Measurements from ENCODE around the gene ZDHHC8.

- no peak for TF ChIP-seq NKRF (conservative IDR thresholded peaks at IDR 0.05)
- TF ChIP-seq CTCF (IDR thresholded peaks at IDR 0.05 in 2 of 3, conservative IDR thresholded peaks at IDR 0.05 in 1 of 3; ENCODE audit: control insufficient read depth in 2 of 3, extremely low read depth in 1 of 3, insufficient read depth in 1 of 3, low read depth in 3 of 3, low read length in 3 of 3) = no peak
- TF ChIP-seq TBL1XR1 (IDR thresholded peaks at IDR 0.05; ENCODE audit: low read depth, low read length) = no peak
- TF ChIP-seq POLR2A (IDR thresholded peaks at IDR 0.05; ENCODE audit: low read depth, low read length) = no peak
- TF ChIP-seq ZBTB40 (IDR thresholded peaks at IDR 0.05; ENCODE audit: borderline replicate concordance) = no peak
- no peak for TF ChIP-seq EP300 (IDR thresholded peaks at IDR 0.05; ENCODE audit: borderline replicate concordance in 1 of 2, control insufficient read depth in 1 of 2, low read depth in 2 of 2, low read length in 2 of 2)
- TF ChIP-seq JUNB (IDR thresholded peaks at IDR 0.05) = no peak
- no peak for TF ChIP-seq POLR2AphosphoS5 (IDR thresholded peaks at IDR 0.05; ENCODE audit: low read length)
- no peak for TF ChIP-seq CEBPB (IDR thresholded peaks at IDR 0.05; ENCODE audit: borderline replicate concordance in 1 of 2, low read depth in 2 of 2, low read length in 2 of 2)
- TF ChIP-seq RCOR1 (conservative IDR thresholded peaks at IDR 0.05; ENCODE audit: low read depth, low read length) = no peak
- TF ChIP-seq CREM (IDR thresholded peaks at IDR 0.05; ENCODE audit: low read depth) = no peak
Measured at GRCh38 chr22:20151276-20151588, 19.6 kb downstream of the ZDHHC8 start.

Measured in GM12878 (cell line).